Muscle of back (tissue), 11 donors: ENCODE measurements around the gene MYO7A. TPM values are rescaled to one million over a fixed set of nuclear protein-coding genes. Genes with fewer than 3 reads are reported as not detected.

Experiments
- DNase-seq, 3 donors: peaks; one replicate each; pipeline versions ENCODE4 v3.0.0 to v3.0.0-alpha.2; 2013
- polyA plus RNA-seq, 10 donors: library from polyadenylated mRNA; unstranded; fragments of 120-200 nt; gene quantifications; one replicate each; pipeline ENCODE4 v1.2.1, GENCODE V29; 2013; ENCODE audit not compliant: insufficient read length in 10 of 10

MYO7A gene
- polyA plus RNA-seq, 10 donors = 2.1 to 5.7 (median 3.5) TPM

GRCh38 chr11:77127235-77127911 is 673 bp upstream of the MYO7A start:
- DNase-seq = peak; percentile 38 to 89 (median 71)

GRCh38 chr11:77129069-77129841 is 1.2 kb downstream of the MYO7A start:
- no peak for DNase-seq

GRCh38 chr11:77129842-77130756 is 2.1 kb downstream of the MYO7A start:
- DNase-seq = no peak

GRCh38 chr11:77130763-77131513 is 2.9 kb downstream of the MYO7A start:
- peak in 2 of 3 donors; percentile 61 to 72 for DNase-seq

GRCh38 chr11:77131560-77131959 is 3.5 kb downstream of the MYO7A start:
- no peak for DNase-seq

- no peak for DNase-seq
Observed at GRCh38 chr11:77135069-77135468, 7.0 kb downstream of the MYO7A start.

GRCh38 chr11:77136074-77136473 is 8.0 kb downstream of the MYO7A start:
- no peak for DNase-seq

- no peak for DNase-seq
Observed at GRCh38 chr11:77136784-77137420, 8.9 kb downstream of the MYO7A start.

- DNase-seq = no peak
Observed at GRCh38 chr11:77137421-77137820, 9.4 kb downstream of the MYO7A start.

- DNase-seq = no peak
Observed at GRCh38 chr11:77138106-77138649, 10.1 kb downstream of the MYO7A start.

- DNase-seq = no peak
Observed at GRCh38 chr11:77139201-77139600, 11.2 kb downstream of the MYO7A start.

- DNase-seq = peak in 1 of 3 donors; percentile 74
Observed at GRCh38 chr11:77140231-77140851, 12.3 kb downstream of the MYO7A start.

GRCh38 chr11:77141034-77141433 is 13.0 kb downstream of the MYO7A start:
- no peak for DNase-seq

- DNase-seq = no peak
Observed at GRCh38 chr11:77141475-77141874, 13.4 kb downstream of the MYO7A start.

GRCh38 chr11:77142091-77142975 is 14.3 kb downstream of the MYO7A start:
- DNase-seq = no peak

- no peak for DNase-seq
Observed at GRCh38 chr11:77143405-77144020, 15.5 kb downstream of the MYO7A start.

- no peak for DNase-seq
Observed at GRCh38 chr11:77144196-77144856, 16.3 kb downstream of the MYO7A start.

- no peak for DNase-seq
Observed at GRCh38 chr11:77144857-77145428, 16.9 kb downstream of the MYO7A start.
